ENCODE data around the gene NEBL.

The NEBL gene

DNA sequence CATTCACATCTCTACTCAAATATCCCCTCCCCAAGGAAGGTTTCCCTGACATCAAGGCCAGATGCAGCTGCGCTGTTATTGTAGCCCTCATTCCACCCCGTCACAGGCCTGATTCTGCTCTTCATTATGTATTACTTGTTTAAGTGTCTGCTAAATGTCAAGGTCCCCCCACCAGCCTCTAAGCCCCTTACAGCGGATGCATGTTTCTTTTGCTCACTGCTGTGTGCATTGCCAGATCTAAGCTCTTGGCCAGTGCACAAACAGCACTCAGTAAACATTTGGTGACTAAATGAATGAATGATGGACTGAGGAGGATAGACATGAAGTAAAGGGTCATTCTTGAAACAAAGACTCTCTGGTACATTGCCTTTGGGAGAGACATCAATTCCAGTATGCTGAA, 90.6 kb downstream of the NEBL start:
- no peak overlapping the region for H3K4me3 ChIP-seq (ENCODE audit: low read depth, low read length)
- DNase-seq (ENCODE audit: low read depth), result no peak
- TF ChIP-seq, protein P1, sequence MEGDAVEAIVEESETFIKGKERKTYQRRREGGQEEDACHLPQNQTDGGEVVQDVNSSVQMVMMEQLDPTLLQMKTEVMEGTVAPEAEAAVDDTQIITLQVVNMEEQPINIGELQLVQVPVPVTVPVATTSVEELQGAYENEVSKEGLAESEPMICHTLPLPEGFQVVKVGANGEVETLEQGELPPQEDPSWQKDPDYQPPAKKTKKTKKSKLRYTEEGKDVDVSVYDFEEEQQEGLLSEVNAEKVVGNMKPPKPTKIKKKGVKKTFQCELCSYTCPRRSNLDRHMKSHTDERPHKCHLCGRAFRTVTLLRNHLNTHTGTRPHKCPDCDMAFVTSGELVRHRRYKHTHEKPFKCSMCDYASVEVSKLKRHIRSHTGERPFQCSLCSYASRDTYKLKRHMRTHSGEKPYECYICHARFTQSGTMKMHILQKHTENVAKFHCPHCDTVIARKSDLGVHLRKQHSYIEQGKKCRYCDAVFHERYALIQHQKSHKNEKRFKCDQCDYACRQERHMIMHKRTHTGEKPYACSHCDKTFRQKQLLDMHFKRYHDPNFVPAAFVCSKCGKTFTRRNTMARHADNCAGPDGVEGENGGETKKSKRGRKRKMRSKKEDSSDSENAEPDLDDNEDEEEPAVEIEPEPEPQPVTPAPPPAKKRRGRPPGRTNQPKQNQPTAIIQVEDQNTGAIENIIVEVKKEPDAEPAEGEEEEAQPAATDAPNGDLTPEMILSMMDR (conservative IDR thresholded peaks at IDR 0.05; ENCODE audit: low read depth, low read length), result no peak

DNA sequence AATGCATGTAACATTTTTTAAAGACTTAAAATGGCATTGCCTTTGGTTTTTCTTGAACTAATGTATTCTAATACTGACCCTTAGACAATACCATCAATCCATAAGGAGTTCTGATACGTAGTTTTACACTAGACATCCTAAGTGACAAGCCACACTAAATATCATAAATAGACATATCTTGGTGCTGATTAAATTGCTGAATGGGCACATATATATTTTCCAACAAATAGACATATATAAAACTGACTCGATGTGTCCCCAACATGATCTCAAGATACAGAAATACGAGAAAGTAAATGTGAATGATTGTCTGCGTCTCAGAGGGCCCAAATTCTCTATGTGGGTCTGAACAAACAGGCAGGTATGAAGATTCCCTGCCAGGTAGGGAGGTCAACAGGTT, 99.8 kb downstream of the NEBL start:
- no peak for DNase-seq (ENCODE audit: low read depth)
- H3K4me3 ChIP-seq (ENCODE audit: low read depth, low read length), result no peak overlapping the region
- TF ChIP-seq, protein P1 (conservative IDR thresholded peaks at IDR 0.05; ENCODE audit: low read depth, low read length), result no peak

DNA sequence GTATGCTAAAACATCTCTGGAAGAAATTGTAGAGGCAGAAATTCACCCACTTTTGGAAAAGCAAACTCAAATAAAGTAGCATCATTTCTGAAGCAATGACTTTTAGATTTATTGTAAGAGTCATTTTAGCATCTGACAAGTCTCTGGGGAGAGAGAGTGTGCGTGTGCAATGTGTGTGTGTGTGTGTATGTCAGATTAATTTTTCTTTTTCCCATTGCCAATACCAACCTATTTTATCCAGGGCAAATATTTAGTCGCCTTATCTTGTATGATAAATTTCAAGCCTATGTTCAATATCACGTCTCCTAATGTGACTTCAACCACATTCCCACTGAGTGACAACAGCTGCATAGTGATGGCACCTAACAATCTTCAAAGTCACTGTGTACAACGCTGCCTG, 101.7 kb downstream of the NEBL start:
- no peak for DNase-seq (ENCODE audit: low read depth)
- H3K4me3 ChIP-seq (ENCODE audit: low read depth, low read length), result no peak overlapping the region
- TF ChIP-seq, protein P1 (conservative IDR thresholded peaks at IDR 0.05; ENCODE audit: low read depth, low read length), result no peak

DNA sequence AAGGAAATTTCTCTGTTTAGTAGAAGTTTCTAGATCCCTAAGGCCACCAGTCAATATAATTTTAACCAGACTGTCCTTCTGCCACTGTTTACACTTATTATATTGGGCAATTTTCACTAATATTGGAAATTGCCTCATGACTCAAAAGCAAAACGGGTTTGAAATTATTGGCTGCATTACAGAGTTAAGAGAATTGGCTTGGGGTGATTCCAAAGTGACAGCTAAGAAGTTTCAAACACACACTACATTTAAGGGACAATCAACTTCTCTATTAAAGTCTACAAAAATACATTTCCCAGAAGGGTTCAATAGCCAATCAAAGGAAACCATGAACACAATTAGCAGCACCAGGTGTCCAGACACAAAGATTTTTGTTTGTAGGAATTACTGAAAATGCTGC, 111.9 kb downstream of the NEBL start:
- DNase-seq (ENCODE audit: low read depth), result no peak
- TF ChIP-seq, protein P1 (conservative IDR thresholded peaks at IDR 0.05; ENCODE audit: low read depth, low read length), result no peak
- H3K4me3 ChIP-seq (ENCODE audit: low read depth, low read length), result no peak overlapping the region

DNA sequence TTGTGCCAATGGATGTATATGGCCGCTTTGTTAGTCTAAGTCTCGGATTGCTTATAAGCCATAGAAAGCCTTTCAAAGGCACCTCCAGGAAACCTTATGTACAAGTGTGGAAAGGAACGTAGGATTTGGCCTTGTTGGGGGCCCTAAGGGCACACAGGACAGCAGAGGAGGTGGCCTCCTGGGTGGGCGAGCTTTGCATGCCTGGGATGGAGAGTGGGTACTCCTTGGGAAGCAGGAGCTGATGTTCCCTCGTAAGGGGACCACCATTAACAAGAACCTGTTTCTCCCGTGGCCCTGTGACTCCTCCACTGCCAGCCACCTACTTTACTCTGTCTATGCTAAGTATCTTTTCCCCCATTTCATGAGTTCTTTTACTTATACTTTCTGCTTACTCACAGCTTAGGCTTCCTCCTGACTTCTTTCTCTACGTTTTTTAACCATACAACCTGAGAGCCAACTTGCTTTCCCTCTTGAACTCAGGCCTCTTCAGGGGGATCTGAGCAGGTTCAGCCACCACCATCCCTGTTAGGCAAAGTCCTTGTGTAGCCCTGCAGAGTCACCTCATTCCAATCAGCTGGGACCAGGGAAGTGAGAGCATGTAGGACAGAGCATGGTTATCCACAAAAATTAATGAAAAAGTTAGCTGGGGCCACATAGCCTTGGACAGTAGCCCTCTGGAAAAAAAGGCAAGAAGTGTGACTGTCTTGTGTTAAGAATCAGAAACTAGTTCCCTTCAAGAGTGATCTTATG, 118.9 kb downstream of the NEBL start:
- TF ChIP-seq, protein P1 (conservative IDR thresholded peaks at IDR 0.05; ENCODE audit: low read depth, low read length), result no peak
- DNase-seq (ENCODE audit: low read depth), result no peak
- no peak overlapping the region for H3K4me3 ChIP-seq (ENCODE audit: low read depth, low read length)

DNA sequence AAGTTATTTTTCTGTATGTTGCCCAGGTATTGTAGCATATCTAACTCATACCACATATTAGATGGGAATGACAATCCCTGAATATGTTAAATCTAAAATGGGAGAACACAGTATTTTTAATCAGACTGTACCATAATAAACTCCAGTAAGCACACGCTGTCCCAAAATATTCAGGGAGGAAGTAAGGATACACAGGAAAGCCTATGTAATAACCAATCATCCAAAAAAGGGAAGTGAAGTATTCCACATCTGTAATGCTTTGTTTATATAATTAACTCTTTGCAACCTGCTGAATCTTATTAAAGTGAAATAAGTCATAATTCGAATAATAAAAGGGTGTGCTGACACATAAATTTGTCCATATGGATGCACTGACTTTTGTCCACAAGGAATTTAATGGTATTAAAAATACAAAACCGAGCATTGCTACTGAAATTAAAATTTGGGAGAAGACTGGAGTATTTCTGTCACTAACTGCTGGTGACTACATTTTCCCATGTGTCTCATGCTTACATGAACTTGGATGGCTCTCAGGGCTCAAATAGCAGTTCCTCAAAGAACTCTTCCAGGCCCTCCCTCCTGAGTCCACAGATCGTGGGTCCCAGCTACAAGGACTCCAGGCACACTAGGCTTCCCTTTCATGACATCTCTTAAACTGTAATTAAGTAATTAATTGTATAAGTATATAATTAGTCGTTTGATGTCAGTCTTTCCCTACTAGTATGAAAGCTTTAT, 120.6 kb downstream of the NEBL start:
- H3K4me3 ChIP-seq (ENCODE audit: low read depth, low read length), result no peak overlapping the region
- TF ChIP-seq, protein P1 (conservative IDR thresholded peaks at IDR 0.05; ENCODE audit: low read depth, low read length), result no peak
- no peak for DNase-seq (ENCODE audit: low read depth)
